ENCODE results near the gene DTNB.
"Not testable (repeated sequence)": the region's sequence is repeated elsewhere in the genome, so short reads cannot be mapped to it uniquely, and the experiment has no call there.

The DTNB gene

DNA sequence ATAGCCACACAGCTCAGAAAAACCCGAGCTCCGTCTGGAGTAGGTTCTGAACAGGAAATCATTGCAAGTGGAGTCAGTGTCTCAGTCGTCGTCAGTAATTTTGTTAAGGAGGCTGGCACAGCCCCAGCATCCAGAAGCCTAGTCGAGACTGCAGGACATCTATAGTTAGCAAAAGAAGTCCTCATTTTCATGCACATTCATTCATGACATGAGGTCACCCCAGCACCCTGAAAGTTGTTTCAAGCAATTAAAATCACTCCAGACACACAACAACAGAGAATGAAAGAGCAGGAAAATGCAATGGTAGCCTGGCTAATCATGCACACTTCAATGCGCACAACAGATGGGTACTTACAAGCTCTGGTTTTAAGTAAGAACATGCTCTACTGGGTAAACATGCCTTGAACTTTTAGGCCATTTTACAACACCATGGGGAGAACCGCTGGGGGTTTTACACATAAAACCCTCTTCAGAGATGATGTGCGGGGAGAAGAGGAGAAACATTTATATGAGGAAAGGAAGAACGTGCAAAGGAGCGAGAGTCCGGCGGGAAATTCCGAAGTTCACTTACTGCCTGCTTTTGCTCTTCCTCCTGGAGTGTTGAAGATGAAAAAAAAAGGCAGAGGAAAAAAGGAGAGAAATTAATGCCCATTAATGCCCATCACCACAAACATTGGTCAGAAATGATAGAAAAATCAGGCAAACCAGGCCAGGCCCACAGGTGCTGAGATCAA lies 254.3 kb downstream of the DTNB start:
- Histone ChIP-seq H3K4me3 (ENCODE audit: low read length) (no peak overlapping the region), H3K36me3 (ENCODE audit: insufficient read depth, low read length) (peaks cover 13% of the 10 kb centered on the region), H3K4me1 (ENCODE audit: insufficient read depth, low read length) (peaks cover 3% of the 10 kb centered on the region; the same call in 1 of the 2 replicates), H3K27ac (ENCODE audit: low read depth, low read length) (no peak overlapping the region), H3K9ac (ENCODE audit: low read depth, low read length) (no peak overlapping the region), H3K9me3 (ENCODE audit: insufficient read depth, low read depth, low read length) (0 out of 2 replicates have a peak, but pooled peaks cover 2% of the 10 kb centered on the region), H3K27me3 (ENCODE audit: insufficient read depth, low read length) (no peaks in the 10 kb centered on the region)
- WGBS = 93% methylated on average over 13 of the region's 13 CpGs

DNA sequence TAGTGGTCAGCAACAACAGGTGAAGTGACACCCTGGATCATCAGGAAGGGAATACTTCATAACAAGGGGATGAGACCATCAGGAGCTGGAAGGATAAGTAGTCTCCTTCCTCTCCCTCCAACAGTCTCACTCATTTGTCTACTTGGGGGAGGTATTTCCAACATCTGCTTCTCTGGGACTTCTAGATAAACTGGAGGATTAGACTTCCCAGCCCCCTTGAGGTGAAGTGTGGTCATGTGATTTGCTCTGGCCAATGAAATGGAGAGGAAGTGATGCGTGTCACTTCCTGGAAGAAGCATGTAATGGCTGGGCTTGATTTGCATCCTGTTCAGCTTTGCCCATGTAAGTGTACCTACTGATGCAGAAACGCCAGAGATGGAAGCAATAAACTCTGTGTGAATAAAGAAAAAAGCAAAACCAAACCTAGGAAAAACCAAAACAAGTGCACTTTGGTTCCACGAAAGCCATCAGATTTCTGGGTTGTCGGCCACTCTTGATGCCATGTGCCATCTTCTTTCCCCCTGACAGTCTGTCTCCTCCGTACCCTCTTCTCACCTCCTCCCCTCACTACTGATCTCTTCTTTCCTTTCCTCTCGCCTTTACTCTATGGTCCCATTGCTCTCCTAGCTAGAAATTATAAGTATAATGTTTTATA lies 255.5 kb downstream of the DTNB start:
- 95% methylated on average over 5 of the region's 6 CpGs for WGBS
- H3K4me3 ChIP-seq (ENCODE audit: low read length) = no peak overlapping the region
- H3K27ac ChIP-seq (ENCODE audit: low read depth, low read length) = no peak overlapping the region
- H3K27me3 ChIP-seq (ENCODE audit: insufficient read depth, low read length) = no peaks in the 10 kb centered on the region
- 0 out of 2 replicates have a peak, but pooled peaks cover 2% of the 10 kb centered on the region for H3K9me3 ChIP-seq (ENCODE audit: insufficient read depth, low read depth, low read length)
- peaks cover 13% of the 10 kb centered on the region for H3K36me3 ChIP-seq (ENCODE audit: insufficient read depth, low read length)
- peaks cover 3% of the 10 kb centered on the region; the same call in 1 of the 2 replicates for H3K4me1 ChIP-seq (ENCODE audit: insufficient read depth, low read length)
- H3K9ac ChIP-seq (ENCODE audit: low read depth, low read length) = no peak overlapping the region

DNA sequence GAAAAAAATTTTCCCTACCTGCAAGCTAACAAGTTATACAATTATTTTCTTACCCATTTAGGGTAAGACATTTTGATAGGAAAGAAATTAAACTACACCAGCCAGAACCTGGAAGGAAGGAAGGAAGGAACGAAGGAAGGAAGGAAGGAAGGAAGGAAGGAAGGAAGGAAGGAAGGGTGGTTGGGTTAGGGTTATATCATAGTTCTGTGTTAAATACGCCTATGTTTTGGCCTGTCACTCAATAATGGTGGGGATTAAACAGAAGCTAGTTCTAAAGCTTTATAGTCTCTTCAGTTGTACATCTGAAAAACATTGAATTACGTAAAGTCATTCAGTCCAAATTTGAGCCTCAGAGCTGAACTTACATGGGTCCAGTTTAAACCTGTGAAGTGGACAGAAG lies 256.7 kb downstream of the DTNB start:
- Histone ChIP-seq H3K36me3 (ENCODE audit: insufficient read depth, low read length) (peaks cover 13% of the 10 kb centered on the region), H3K4me1 (ENCODE audit: insufficient read depth, low read length) (peaks cover 3% of the 10 kb centered on the region; the same call in 1 of the 2 replicates), H3K27ac (ENCODE audit: low read depth, low read length) (no peak overlapping the region), H3K27me3 (ENCODE audit: insufficient read depth, low read length) (no peaks in the 10 kb centered on the region), H3K4me3 (ENCODE audit: low read length) (no peak overlapping the region), H3K9ac (ENCODE audit: low read depth, low read length) (no peak overlapping the region), H3K9me3 (ENCODE audit: insufficient read depth, low read depth, low read length) (0 out of 2 replicates have a peak, but pooled peaks cover 2% of the 10 kb centered on the region)
- 96% methylated on average over 3 of the region's 3 CpGs for WGBS

DNA sequence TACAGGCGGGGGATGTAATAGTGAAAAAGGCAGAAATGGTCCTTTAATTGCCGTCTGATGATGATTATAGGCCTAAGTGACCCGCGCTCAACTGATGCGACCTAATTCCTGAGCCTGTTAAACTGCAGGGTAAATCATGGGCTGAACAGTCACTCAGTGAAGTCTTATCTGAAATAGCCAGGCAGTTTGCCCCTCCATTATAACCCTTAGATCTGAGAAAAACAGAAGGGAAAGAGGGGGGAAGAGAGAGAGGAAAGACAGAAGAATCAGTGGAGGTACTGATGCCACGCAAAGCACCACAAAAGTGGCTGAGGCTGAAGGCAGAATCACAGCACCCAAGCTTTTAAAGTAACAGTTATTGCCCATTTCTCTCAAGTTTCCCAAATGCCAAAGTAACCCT lies 258.6 kb downstream of the DTNB start:
- H3K4me3 ChIP-seq (ENCODE audit: low read length) = no peak overlapping the region
- 0 out of 2 replicates have a peak, but pooled peaks cover 2% of the 10 kb centered on the region for H3K9me3 ChIP-seq (ENCODE audit: insufficient read depth, low read depth, low read length)
- H3K27me3 ChIP-seq (ENCODE audit: insufficient read depth, low read length) = no peaks in the 10 kb centered on the region
- WGBS = 94% methylated on average over 6 of the region's 6 CpGs
- peaks cover 13% of the 10 kb centered on the region for H3K36me3 ChIP-seq (ENCODE audit: insufficient read depth, low read length)
- no peak overlapping the region for H3K9ac ChIP-seq (ENCODE audit: low read depth, low read length)
- H3K27ac ChIP-seq (ENCODE audit: low read depth, low read length) = no peak overlapping the region
- peaks cover 3% of the 10 kb centered on the region; the same call in 1 of the 2 replicates for H3K4me1 ChIP-seq (ENCODE audit: insufficient read depth, low read length)

DNA sequence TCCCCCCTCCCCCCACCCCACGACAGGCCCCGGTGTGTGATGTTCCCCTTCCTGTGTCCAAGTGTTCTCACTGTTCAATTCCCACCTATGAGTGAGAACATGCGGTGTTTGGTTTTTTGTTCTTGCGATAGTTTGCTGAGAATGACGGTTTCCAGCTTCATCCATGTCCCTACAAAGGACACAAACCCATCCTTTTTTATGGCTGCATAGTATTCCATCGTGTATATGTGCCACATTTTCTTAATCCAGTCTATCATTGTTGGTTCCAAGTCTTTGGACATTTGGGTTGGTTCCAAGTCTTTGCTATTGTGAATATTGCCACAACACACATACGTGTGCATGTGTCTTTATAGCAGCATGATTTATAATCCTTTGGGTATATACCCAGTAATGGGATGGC lies 260.0 kb downstream of the DTNB start:
- H3K9me3 ChIP-seq (ENCODE audit: insufficient read depth, low read depth, low read length); H3K27me3 ChIP-seq (ENCODE audit: insufficient read depth, low read length); H3K9ac ChIP-seq (ENCODE audit: low read depth, low read length); H3K4me1 ChIP-seq (ENCODE audit: insufficient read depth, low read length); H3K36me3 ChIP-seq (ENCODE audit: insufficient read depth, low read length); H3K4me3 ChIP-seq (ENCODE audit: low read length); H3K27ac ChIP-seq (ENCODE audit: low read depth, low read length): not testable (repeated sequence)
- 98% methylated on average over 4 of the region's 7 CpGs for WGBS

DNA sequence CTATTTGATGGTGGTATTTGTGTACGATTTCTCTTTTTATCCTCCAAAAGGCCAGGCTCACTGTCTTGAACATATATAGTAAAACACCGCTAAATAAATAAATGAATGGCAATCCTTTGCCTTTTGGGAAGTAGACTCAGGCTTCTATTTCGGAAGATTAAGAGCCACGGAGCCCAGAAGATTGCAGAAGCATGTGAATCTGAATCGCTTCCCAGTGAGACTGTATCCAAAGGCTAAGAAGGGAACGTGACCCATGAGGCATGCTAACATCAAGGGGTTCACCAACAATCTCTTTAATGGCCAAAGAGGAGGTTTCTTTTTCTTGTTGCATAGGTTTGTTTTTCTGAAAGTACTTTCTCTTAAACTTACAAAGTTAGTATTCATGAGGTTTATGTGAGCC lies 261.6 kb downstream of the DTNB start:
- Histone ChIP-seq H3K27ac (ENCODE audit: low read depth, low read length) (no peak overlapping the region), H3K4me1 (ENCODE audit: insufficient read depth, low read length) (no peaks in the 10 kb centered on the region), H3K36me3 (ENCODE audit: insufficient read depth, low read length) (no peaks in the 10 kb centered on the region), H3K9me3 (ENCODE audit: insufficient read depth, low read depth, low read length) (no peaks in the 10 kb centered on the region), H3K9ac (ENCODE audit: low read depth, low read length) (no peak overlapping the region), H3K27me3 (ENCODE audit: insufficient read depth, low read length) (no peaks in the 10 kb centered on the region), H3K4me3 (ENCODE audit: low read length) (no peak overlapping the region)
- WGBS = 79% methylated on average over 5 of the region's 6 CpGs

DNA sequence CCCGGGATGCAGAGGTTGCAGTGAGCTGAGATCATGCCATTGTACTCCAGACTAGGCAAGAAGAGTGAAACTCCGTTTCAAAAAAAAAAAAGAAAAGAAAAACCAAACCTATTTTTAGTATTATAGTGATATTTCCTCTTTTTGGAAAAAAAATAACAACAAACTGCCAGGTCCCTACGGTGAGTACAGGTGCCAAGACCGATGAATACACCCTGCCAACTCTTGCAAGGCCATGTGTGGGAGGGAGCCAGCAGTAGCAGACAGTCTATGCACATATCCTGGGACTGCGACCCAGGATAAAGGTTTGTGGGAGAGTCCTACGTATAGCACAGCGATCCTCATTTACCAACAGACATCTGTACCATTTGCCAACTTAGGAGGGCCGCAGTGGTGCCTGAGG lies 262.1 kb downstream of the DTNB start:
- Histone ChIP-seq H3K27ac (ENCODE audit: low read depth, low read length) (no peak overlapping the region), H3K9ac (ENCODE audit: low read depth, low read length) (no peak overlapping the region), H3K4me3 (ENCODE audit: low read length) (no peak overlapping the region), H3K9me3 (ENCODE audit: insufficient read depth, low read depth, low read length) (no peaks in the 10 kb centered on the region), H3K36me3 (ENCODE audit: insufficient read depth, low read length) (no peaks in the 10 kb centered on the region), H3K4me1 (ENCODE audit: insufficient read depth, low read length) (no peaks in the 10 kb centered on the region), H3K27me3 (ENCODE audit: insufficient read depth, low read length) (no peaks in the 10 kb centered on the region)
- WGBS = 93% methylated on average over 7 of the region's 8 CpGs

DNA sequence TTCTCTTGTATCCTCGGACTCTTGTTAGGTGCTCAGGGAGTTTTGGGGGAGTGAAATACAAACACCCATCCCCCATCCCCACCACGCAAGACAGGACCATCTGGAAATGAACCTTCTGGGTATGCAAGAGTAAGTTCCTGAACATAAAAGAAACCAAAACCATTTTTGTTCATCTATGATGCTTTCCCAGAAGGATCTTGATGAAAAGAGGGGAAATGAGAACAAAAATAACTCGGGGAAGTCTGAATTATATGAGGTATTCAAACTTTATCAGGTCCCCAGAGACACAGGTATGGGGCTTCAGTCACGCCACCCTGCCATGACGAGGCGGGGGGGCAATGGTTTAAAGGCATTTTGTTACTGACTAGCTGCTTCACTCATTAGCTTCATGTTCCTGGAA lies 263.0 kb downstream of the DTNB start:
- Histone ChIP-seq H3K27me3 (ENCODE audit: insufficient read depth, low read length) (no peaks in the 10 kb centered on the region), H3K4me1 (ENCODE audit: insufficient read depth, low read length) (no peaks in the 10 kb centered on the region), H3K9ac (ENCODE audit: low read depth, low read length) (no peak overlapping the region), H3K9me3 (ENCODE audit: insufficient read depth, low read depth, low read length) (no peaks in the 10 kb centered on the region), H3K36me3 (ENCODE audit: insufficient read depth, low read length) (no peaks in the 10 kb centered on the region), H3K27ac (ENCODE audit: low read depth, low read length) (no peak overlapping the region), H3K4me3 (ENCODE audit: low read length) (no peak overlapping the region)
- WGBS = 94% methylated on average over 5 of the region's 6 CpGs

DNA sequence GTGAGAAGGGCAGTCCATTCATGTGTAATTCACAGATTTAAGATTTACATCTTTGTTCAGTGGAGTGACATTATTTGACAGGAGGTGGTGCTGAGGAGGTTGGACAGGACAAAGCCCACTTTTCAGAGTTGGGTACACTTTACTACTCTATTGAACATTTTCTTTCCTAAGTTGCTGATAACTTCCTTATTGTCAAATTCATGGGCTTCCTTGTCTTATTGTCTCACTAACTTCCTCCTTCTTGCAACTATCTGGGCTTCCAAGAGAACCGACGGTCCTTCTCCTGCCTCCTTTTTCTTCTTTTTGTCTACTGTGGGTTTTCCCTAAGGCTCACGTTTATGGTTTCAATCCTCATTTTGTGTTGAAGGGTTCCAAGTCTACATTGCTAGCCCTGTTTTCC lies 263.9 kb downstream of the DTNB start:
- H3K36me3 ChIP-seq (ENCODE audit: insufficient read depth, low read length) = no peaks in the 10 kb centered on the region
- H3K27ac ChIP-seq (ENCODE audit: low read depth, low read length) = no peak overlapping the region
- H3K27me3 ChIP-seq (ENCODE audit: insufficient read depth, low read length) = no peaks in the 10 kb centered on the region
- H3K9me3 ChIP-seq (ENCODE audit: insufficient read depth, low read depth, low read length) = no peaks in the 10 kb centered on the region
- no peak overlapping the region for H3K4me3 ChIP-seq (ENCODE audit: low read length)
- no peak overlapping the region for H3K9ac ChIP-seq (ENCODE audit: low read depth, low read length)
- no peaks in the 10 kb centered on the region for H3K4me1 ChIP-seq (ENCODE audit: insufficient read depth, low read length)
- 89% methylated on average over 3 of the region's 3 CpGs for WGBS

DNA sequence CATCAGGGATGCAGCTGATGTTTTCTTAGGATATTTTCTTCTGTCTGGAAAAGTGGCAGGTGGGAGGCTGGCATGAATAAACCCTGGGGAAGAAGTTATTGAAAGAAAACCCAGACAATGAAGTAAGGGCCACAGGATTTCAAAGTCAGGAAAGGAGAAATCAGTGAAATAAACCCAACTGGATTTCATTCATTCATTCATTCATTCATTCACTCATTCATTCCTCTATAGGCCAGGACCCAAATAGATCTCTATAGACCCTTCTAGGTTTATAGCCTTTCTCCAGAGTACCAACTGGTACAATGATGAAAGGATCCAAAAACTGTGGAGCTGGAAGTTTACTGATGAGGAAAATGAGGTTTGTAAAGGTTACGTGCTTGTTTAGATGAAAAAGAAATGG lies 264.3 kb downstream of the DTNB start:
- Histone ChIP-seq H3K27me3 (ENCODE audit: insufficient read depth, low read length) (no peaks in the 10 kb centered on the region), H3K4me1 (ENCODE audit: insufficient read depth, low read length) (no peaks in the 10 kb centered on the region), H3K9me3 (ENCODE audit: insufficient read depth, low read depth, low read length) (no peaks in the 10 kb centered on the region), H3K36me3 (ENCODE audit: insufficient read depth, low read length) (no peaks in the 10 kb centered on the region), H3K27ac (ENCODE audit: low read depth, low read length) (no peak overlapping the region), H3K9ac (ENCODE audit: low read depth, low read length) (no peak overlapping the region), H3K4me3 (ENCODE audit: low read length) (no peak overlapping the region)
- WGBS = 95% methylated on average over 1 of the region's 1 CpG

DNA sequence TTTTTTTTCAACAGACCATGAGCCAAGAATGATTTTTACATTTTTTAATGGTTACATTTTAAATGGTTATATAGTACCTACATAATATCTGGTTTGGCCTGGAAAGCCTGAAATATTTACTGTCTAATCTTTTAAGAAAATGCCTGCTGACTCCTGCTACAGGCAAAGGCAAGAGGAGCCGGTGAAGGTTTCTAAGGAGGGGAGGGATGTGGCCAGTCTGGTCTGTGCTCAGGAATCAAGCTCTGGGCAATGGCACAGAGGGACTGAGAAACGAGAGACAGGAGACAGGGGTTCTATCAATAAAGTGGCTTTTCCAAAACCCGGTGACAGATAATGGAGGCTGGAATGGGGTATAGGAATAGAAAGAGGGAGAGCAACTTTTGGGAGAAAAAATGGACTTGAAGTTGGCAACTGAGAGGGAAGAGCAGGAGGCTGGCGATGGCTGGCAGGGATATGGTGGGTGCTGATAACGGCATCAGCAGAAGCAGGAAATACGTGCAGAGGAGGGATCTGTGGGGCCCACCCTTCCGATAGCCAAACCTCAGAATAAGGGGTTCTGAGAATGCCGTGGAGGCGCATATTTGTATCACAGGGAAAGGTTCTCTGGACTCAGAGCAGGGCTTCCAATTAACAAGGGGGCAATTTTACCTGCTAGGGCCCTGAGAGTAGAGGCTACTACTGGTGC lies 267.6 kb downstream of the DTNB start:
- Histone ChIP-seq H3K27ac (ENCODE audit: low read depth, low read length) (no peak overlapping the region), H3K36me3 (ENCODE audit: insufficient read depth, low read length) (no peaks in the 10 kb centered on the region), H3K27me3 (ENCODE audit: insufficient read depth, low read length) (no peaks in the 10 kb centered on the region), H3K4me3 (ENCODE audit: low read length) (no peak overlapping the region), H3K9ac (ENCODE audit: low read depth, low read length) (no peak overlapping the region), H3K9me3 (ENCODE audit: insufficient read depth, low read depth, low read length) (no peaks in the 10 kb centered on the region), H3K4me1 (ENCODE audit: insufficient read depth, low read length) (peaks cover 3% of the 10 kb centered on the region; the same call in 1 of the 2 replicates)
- WGBS = 95% methylated on average over 9 of the region's 9 CpGs

All from HUES64 (cell line).